ENCODE data around the gene ZNF474.

Gene ZNF474

GRCh38 chr5:122180863-122181548 lies 51.7 kb downstream of the ZNF474 start:
- no peak for DNase-seq (ENCODE audit: low read depth in 2 of 2)

DNA sequence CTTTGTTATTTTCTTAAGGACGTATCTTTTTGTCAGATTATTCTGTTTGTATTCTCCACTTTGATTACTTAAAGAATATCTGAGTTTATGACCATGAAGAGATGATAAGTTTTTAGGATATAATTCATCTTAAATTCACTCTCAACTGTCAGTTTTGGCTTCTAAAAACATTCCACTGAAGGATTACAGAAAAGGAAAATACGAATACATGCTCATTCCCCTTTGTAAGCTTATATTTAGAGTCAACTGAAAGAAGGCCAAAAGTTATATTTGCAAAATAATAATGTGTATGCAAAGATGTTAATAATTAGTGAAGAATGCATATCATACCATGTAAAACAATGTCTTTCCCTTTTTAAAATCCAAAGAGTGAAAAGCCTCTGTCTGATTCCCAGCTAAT lies 52.5 kb downstream of the ZNF474 start:
- no peak for DNase-seq (ENCODE audit: low read depth in 2 of 2)

GRCh38 chr5:122182491-122182921 lies 53.2 kb downstream of the ZNF474 start:
- DNase-seq (ENCODE audit: low read depth in 2 of 2): no peak

DNA sequence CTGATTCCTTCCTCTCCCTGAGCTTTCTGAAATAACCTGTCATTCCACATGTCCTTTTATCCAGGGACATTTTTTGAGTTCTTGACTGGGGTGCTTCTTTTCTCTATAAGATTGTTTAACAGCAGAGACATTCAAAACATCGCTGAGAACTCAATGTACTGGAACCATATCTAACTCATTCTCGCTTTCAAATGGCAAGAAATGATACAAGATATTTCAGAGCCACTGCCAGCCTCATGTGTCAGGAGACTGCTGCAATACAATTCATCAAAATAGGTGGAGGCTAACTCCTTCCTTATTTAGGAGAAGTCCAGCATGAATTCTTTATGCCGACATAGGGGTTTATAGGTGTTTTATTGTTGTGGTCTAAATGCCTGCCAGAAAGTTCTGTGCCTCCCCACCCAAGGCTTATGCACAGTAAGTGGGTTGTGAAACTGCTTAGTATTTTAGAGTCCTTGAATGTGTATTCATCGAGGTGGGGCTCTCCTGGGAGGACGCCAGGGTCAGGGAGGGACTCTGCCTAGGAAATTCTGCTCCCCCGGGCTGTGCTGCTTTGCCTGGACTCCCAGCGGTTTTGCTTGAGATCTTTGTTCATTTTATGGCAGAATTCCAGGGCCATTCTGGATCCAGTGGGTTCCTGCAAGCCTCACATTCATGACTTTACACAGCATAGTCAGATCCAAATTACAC lies 53.9 kb downstream of the ZNF474 start:
- DNase-seq (ENCODE audit: low read depth in 2 of 2): no peak

DNA sequence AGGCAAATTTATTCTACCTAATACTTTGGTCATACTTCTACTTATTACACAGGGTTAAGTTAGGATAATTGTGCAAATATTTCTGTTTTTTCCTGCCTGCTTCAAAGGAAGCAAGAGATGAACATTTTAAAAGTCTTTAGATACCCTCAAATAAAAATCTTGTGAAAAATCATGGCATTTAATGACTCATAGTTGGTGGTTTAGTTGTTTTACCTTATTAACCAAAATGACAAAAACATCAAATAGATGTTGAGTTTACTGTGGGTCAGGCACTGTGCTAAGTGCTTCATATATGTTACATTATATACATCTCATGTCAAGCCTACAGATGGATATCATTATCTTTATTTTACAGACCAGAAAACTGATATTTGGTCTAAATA lies 54.4 kb downstream of the ZNF474 start:
- no peak for DNase-seq (ENCODE audit: low read depth in 2 of 2)

DNA sequence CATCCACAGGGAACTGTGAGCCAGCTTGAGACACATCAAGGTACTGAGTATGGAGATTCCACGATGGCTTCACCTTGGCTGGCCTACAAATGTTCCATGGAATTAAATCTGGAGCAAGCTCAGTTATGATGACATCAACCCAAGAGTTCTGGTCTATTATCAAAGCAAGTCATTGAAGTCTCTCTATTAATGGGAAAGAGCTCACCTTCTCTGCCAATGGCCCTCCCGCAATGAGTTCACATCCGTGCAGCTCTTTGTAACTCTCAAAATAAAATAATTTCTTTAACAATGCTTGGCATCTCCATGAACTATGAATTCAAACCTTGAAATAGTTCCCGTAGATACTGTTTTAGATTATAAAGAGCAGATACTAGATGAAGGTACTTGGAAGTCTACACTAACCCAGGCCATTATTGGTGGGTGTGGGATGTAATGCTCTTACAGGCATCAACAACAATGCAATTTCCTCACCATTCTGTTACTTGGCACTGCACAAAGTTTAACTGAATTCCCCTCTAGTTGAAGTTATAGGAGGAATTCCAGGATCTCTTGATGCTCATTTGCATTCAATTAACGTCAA lies 55.4 kb downstream of the ZNF474 start:
- DNase-seq (ENCODE audit: low read depth in 2 of 2): no peak

DNA sequence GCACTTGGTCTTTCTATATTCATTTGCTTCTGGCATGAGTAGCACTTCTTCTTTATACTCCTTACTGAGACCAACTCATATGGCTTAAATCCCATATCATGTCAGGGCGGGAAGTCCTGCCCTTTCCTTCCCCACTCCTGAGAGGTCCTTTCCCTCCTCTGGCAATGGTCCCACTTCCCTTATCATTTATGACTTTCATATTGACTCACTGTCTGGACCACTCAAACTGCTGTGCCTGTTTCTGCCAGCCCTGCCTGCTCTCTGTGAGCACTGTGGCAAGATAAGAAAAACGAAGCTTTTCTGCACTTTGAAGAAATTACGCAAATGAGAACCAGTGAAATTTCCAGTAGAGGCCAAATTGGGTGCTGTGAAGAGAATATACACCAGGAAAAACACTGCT lies 58.1 kb downstream of the ZNF474 start:
- DNase-seq (ENCODE audit: low read depth in 2 of 2): no peak

- no peak for DNase-seq (ENCODE audit: low read depth in 2 of 2)
Observed at GRCh38 chr5:122190156-122190555, 60.8 kb downstream of the ZNF474 start.

DNA sequence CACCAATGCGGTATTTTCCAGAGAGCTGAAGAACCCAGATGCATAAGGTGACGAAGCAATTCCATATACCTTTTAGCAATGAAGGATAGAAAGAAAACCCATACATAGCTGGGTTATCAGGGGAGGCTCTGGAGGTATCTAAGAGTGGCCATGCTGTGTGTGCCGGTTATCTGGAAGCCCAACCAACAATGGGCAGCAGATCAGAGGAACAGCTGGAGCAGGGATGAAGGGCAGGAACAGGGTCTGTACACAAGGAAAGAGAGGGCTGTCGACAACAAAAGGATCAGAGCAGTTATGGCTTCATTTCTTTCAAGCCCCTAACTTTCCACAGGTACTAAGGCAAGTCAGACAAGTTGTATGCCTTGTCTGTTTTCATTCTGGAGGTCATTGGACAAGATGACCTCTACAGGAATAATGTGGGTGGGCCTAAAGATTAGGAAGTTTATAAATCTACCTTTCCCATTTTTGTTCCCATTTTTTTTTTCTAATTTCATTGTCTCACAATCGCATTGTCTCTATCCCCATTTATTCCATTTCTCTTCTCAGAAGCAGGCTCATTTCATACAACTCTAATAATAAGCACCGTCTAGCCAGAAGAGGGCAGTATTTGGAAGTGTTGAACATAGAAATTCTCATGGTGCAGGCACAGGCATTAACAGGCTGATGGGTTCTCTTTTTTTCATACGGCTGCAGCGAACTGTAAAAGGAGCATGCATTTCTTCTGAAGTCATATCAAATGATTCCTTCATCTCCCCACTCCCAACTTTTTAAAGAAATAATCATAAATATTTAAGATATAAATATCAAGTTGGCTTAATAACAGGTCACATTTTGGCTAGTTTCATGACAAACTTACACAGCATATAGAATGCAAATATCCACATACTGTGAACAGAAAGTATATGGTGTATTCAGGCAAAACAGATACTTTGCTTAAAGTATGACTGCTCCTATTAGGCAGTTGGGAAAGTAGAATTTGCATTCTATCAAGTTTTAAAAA lies 63.5 kb downstream of the ZNF474 start:
- no peak for DNase-seq (ENCODE audit: low read depth in 2 of 2)

DNA sequence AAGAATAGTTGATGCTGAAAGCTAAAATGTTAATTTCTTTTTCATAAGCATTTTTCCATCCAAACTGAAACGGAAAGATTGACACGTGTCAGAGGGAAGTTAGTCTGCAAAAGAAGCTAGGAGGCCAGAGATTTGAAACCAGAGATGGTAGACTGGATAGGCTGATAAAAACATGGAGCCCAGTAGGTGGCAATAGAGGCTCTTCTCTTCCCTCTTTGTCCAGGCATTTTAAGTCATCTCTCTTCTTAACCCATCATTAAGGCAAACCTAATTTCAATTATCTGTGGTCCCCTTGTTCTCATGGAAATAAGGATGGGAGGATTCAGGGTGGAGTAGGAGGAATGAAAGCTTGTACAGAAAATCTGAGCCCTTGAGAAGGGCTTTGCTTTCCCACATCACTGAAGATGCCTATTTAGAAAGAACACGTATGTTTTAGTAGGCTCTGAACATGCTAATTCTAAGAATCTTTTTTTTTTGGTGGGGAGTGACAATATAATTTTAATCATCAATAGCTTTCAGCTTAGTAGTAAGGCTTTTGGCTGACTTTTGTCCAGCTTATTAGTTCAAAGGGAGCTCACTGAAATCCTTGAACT lies 66.6 kb downstream of the ZNF474 start:
- no peak for DNase-seq (ENCODE audit: low read depth in 2 of 2)

GRCh38 chr5:122199146-122199545 lies 69.8 kb downstream of the ZNF474 start:
- no peak for DNase-seq (ENCODE audit: low read depth in 2 of 2)

GRCh38 chr5:122200450-122200849 lies 71.1 kb downstream of the ZNF474 start:
- no peak for DNase-seq (ENCODE audit: low read depth in 2 of 2)

GRCh38 chr5:122200865-122201264 lies 71.5 kb downstream of the ZNF474 start:
- no peak for DNase-seq (ENCODE audit: low read depth in 2 of 2)

DNA sequence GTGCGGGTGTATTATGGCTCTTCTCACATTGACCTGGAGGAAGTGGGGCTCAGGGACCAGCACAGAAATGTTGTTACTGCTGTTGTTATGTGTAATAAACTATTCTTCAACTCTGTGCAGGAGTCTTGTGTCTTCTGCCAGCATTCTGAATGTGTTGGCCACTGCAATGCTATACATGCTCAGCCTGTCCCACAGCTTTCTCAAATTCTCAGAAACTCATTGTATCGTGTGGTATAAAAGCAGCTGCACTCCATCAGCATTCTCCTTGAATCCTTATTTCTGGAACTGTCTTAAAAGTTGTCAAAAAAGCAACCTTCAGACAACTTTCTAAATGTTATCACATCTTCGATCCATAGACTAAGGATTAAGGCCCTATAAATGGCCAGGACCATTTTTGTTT lies 72.0 kb downstream of the ZNF474 start:
- no peak for DNase-seq (ENCODE audit: low read depth in 2 of 2)

GRCh38 chr5:122202952-122203351 lies 73.6 kb downstream of the ZNF474 start:
- DNase-seq (ENCODE audit: low read depth in 2 of 2): no peak
